ENCODE data around the gene CFLAR.
"Not testable (repeated sequence)": the region's sequence is repeated elsewhere in the genome, so short reads cannot be mapped to it uniquely, and the experiment has no call there.

Gene CFLAR

DNA sequence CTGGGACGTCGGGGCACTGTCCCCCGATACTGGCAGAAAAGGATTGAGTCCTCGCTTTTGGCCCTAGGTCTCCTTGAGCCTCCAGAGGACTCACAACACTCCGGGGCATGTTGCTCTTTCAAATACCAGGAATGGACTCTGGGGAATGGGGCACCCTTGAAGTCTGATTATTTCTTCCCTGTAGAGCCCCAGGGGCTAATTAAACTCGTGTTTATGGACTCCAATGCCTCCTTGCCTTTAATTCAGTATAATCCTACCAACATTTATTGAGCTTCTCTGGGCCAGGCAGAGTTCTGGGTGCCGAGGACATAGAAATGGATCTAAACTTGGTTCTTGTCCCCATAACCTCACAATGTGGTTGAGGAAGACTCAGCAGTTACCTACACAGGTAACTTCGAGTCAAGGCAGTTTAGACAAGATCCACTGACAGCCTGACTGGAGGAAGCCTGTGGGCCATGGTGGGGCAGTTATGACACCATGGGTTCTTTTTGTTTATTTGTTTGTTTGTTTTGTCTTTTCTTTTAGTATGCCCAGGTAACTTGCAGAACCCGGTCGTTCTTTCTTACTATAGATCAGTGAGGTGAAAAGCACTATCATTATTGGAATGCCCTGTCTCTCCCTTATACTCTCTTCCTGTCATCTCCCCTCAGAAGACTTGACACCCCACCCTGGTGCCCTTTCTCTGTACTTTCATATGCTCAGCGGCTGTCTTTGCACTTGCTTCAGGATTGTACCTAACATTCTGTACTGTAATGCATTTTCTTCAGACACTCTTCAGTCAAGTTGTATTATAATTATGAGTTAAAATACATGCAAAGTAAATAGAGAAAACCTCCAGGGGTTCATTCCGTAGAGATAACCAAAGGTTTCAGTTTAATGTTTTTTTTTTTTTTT is 3.2 kb downstream of the CFLAR start:
- no peak for DNase-seq (ENCODE audit: low spot score)

DNA sequence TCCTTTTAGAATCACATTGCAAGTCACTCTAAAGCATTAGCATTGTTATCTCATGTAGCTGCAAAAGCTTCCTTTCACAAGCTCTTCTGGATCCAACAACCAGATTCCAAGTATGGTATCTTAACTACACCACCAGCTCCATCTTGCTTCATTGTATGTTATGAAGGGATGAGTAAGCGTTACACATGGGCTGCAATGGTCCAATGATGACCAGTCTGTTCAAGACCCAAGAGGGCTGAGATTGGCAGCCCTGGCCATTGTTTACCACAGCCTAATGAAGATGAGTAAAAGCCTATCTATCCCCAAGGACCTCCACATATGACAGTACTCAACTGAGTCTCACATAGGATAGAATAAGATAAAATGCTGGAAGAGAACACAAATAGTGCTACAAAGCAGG is 6.3 kb downstream of the CFLAR start:
- DNase-seq (ENCODE audit: low spot score): no peak

- DNase-seq (ENCODE audit: low spot score): no peak
Measured at GRCh38 chr2:201126308-201127151, 10.6 kb downstream of the CFLAR start.

DNA sequence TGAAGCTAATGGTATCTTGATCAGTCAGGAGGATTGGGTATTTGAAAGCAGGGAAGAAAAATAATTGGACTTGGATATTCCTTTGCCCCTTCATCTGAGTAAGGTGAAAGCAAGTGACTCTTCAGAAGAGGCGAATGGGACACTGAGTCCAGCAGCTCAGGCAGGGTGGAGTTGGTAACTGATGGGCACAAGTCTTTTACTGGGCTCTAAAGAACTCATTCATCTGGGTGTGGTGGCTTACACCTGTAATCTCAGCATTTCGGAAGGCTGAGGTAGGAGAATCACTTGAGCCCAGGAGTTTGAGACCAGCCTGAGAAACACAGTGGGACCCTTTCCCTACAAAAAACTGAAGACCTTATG is 11.2 kb downstream of the CFLAR start:
- DNase-seq (ENCODE audit: low spot score): no peak

GRCh38 chr2:201127570-201127969 is 11.6 kb downstream of the CFLAR start:
- DNase-seq (ENCODE audit: low spot score): no peak

DNA sequence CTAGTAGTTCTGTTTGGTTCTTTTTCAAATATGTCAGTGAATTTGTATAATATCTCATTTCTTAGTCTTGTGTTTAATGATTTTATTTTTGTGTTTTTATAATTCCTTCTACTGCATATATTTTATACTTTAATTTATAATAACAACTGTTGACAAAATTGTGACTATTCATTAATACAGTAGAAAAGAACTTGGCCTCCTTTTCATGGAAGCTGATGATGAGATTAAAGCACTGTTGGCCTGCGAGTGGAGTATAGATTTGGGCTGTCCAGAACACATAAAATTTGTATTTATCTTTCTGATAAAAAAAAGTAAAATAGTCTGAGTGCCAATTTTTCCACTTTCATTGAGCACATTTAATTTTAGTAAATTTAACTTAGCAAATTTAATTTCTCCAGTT is 12.1 kb downstream of the CFLAR start:
- DNase-seq (ENCODE audit: low spot score): no peak

DNA sequence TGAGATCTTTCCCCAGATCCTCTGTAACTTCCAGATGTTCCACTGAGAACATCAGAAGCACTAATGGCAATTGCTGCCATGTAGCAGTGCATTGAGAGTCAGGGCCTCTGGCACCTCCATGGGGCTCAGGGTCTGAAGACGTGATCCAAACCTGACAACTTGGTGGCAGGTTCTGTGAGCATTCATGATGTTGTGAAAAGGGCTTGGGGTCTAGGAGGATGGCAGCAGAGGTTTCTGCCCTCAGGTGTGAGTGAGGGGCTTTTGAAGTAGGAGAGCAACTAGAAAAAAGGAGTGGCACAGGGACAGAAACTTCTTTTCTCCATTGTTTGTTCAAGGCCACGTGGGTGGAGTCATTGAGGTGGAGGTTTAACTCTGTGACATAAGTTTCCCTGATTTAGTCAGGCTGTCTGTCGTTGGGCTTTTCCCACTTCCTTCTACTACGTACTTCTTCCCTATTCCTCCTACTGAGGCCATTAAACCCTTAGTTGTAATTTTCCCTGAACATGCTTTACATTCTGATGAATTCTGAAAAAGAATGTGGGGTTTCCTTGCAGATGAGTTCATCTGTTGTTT is 13.1 kb downstream of the CFLAR start:
- no peak for DNase-seq (ENCODE audit: low spot score)

DNA sequence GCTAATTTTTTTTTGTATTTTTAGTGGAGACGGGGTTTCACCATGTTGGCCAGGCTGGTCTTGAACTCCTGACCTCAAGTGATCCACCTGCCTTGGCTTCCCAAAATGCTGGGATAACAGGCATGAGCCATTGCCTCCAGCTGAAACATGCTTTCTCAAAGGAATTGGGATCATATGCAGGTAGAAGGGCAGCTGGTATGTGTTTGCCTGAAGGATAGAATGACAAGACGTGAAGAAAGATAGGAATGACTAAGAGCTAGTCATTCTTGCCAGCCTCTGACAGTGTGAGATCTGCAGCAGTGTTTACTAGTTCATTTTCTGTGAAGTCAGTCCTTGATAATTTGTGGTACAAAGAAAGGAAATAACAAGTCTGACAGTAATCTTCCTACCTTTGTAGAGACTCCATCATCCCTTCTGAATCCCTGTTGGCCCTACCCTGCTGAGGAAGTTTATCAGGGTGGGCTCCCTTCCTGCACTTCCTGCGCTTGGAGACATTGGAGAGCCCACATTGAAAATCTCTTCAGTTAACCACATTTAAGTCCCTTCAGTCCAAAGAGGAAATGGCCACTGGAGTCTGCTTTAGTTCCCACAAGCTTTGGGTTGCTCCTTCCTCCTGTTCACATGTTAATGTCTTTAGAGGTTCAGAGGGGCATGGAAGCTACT is 14.7 kb downstream of the CFLAR start:
- no peak for DNase-seq (ENCODE audit: low spot score)

GRCh38 chr2:201132518-201132917 is 16.6 kb downstream of the CFLAR start:
- DNase-seq (ENCODE audit: low spot score): no peak

DNA sequence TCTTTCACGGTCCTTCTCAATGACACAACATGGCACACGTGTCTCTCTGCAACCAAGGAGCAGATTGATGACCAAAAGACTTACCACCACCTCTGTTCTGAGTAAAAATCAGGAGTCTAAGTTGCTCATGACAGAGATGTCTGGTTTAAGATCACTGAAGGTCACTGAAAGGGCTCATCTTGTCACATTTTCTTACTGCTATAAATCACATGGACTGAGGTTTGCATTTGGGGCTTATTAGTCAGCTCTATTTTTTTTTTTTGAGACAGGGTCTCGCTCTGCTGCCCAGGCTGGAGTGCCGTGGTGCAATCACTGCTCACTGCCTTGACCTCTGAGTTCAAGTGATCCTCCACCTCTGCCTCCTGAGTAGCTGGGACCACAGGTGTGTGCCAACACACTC is 19.4 kb downstream of the CFLAR start:
- no peak for DNase-seq (ENCODE audit: low spot score)

- no peak for DNase-seq (ENCODE audit: low spot score)
Measured at GRCh38 chr2:201136889-201137321, 20.9 kb downstream of the CFLAR start.

DNA sequence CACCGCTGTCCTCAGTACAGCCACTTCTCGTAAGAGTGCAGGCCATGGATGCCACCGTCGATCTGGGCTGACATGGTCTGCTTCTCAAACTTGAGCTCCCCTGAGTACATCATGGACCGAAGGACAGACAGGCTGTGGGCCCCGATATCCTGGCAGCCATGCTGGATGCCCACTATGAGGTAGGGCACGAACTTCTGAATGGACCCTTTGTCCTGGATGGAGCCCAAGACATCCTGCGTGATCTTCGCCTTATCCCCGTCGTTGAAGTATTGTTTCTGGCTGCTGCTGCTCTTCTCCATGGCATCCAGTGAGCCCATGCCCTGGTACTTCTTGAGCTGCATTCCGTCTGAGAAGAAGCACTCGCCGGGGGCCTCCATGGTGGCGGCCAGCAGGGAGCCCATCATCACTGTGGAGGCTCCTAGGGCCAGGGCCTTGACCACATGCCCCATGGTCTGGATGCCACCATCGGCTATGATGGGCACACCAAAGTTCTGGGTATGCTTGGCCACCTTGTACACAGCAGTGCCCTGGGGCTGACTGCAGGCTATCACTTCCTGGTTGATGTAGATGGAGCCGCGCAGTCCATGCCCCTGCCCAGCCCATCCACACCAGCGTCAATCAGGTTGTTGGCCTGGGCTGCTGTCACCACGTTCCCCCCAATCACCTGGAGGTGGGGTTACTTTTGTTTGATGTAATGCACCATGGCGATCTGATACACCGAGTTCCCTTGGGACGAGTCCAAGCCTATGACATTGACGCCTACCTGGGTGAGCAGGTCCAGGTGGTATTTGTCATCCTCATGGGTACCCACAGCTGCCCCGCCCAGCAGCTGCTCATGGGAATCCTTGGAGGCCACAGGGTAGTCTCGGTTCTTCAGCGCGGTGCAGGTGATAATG is 21.8 kb downstream of the CFLAR start:
- DNase-seq (ENCODE audit: low spot score): no peak

DNA sequence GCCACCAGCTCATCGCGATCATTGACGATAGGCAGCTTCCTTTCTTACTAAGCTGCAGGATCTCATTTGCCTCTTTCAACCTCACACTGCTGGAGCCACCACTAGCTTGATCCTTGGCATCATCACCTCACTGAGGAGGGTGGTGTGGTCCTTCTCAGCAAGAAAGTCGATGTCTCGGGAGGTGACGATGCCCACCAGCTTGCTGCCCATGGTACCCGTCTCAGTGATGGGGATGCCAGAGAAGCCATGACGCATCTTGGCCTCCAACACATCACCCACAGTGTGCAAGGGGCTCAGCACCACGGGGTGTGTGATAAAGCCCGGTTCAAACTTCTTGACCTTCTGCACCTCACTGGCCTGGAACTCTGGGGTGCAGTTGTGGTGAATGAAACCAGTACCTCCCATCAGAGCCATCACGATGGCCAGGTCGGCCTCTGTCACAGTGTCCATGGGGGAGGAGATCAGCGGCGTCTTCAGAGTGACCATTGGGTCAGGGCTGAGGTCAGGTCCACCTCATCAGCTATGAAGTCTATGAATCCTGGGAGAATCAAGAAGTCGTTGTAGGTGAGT is 22.5 kb downstream of the CFLAR start:
- DNase-seq (ENCODE audit: low spot score): no peak

DNA sequence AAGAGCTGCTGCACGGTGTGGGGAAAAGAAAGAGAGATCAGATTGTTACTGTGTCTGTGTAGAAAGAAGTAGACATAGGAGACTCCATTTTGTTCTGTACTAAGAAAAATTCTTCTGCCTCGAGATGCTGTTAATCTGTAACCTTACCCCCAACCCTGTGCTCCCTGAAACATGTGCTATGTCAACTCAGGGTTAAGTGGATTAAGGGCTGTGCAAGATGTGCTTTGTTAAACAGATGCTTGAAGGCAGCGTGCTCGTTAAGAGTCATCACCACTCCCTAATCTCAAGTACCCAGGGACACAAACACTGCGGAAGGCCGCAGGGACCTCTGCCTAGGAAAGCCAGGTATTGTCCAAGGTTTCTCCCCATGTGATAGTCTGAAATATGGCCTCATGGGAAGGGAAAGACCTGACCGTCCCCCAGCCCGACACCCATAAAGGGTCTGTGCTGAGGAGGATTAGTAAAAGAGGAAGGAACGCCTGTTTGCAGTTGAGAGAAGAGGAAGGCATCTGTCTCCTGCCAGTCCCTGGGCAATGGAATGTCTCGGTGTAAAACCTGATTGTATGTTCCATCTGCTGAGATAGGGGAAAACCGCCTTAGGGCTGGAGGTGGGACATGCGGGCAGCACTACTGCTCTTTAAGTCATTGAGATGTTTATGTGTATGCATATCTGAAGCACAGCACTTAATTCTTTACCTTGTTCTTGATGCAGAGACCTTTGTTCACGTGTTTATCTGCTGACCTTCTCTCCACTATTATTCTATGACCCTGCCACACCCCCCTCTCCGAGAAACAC is 23.2 kb downstream of the CFLAR start:
- not testable (repeated sequence) for DNase-seq (ENCODE audit: low spot score)

GRCh38 chr2:201139836-201140604 is 24.1 kb downstream of the CFLAR start:
- peak; percentile 62 for DNase-seq (ENCODE audit: low spot score)

- no peak for DNase-seq (ENCODE audit: low spot score)
Measured at GRCh38 chr2:201144101-201145051, 28.4 kb downstream of the CFLAR start.

DNA sequence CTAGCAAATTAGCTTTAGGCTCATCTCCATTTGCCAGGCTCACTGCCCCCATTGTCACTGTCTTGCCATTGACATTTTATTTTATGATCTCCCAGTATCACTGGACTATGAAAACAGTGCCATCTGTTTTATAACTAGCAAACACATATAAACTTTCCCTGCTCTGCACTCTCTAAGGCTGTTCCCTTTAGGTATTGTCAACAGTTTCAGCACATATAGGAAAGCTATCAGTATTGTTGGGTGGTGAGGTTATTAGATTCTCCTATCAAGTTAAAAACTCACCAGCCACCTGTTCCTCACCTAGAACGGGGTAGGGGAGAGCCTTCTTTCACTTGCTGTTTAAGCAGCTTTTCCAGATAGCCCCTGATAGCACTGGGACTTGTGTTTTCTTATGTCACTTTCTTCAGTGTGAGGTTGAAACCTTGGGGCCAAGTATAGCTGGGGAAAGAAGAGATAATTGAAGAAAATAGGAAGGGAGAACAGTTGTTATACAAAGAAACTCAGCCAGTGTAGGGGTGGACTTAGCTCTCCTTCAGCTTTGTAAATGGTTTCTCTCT is 32.5 kb downstream of the CFLAR start:
- DNase-seq (ENCODE audit: low spot score): no peak

Data from D341Med (cell line).